WTC11 (cell line): ENCODE results near the gene PHKG2.

Experiments used
- CTCF ChIP-seq: fragments of 200-600 bp; IDR thresholded peaks from 2 replicates; pipeline ENCODE4 v1.8.0; 2022; ENCODE audit warnings: antibody characterized with exemption
- MLX ChIP-seq: sonication (generic); formaldehyde crosslinking; IDR thresholded peaks from 2 replicates; pipeline ENCODE4 v1.8.1; 2023; ENCODE audit warnings: mild to moderate bottlenecking, missing genetic modification reagents, moderate library complexity
- ZNF317 ChIP-seq: sonication (generic); formaldehyde crosslinking; IDR thresholded peaks from 2 replicates; pipeline ENCODE4 v1.8.1; 2023; ENCODE audit warnings: low read depth, mild to moderate bottlenecking, moderate library complexity, missing genetic modification reagents, borderline replicate concordance

GRCh38 chr16:30766206-30766932 is 18.1 kb downstream of the PHKG2 start:
- TF ChIP-seq ZNF317 (CRISPR knock-in tag): no peak
- TF ChIP-seq MLX (CRISPR knock-in tag): no peak
- TF ChIP-seq CTCF: no peak
